Endothelial cell of umbilical vein (primary cell): ENCODE measurements around the gene CD47. TPM values are rescaled to one million over a fixed set of nuclear protein-coding genes. Genes with fewer than 3 reads are reported as not detected.

Experiments
- BruUV-seq: library from RNA; stranded (reverse); fragments of 400-500 nt; replicated peaks from 2 replicates; lab custom pipeline; 2021; lab: Mats Ljungman, UMichigan
- CTCF ChIA-PET: fragments of 300-600, 350-600 bp; sonication (Branson Sonifier 250); formaldehyde crosslinking; loops from one replicate; lab custom pipeline; 2021; ENCODE audit warnings: antibody characterized with exemption, inconsistent platforms; lab: Charles Lee
- POLR2A ChIA-PET: fragments of 300-600, 350-600 bp; sonication (Branson Sonifier 250); formaldehyde crosslinking; loops from one replicate; lab custom pipeline; 2021; ENCODE audit warnings: antibody characterized with exemption, inconsistent platforms; lab: Charles Lee
- DNase-seq: peaks from one replicate; pipeline ENCODE4 v3.0.0-alpha.2; 2011; ENCODE audit warnings: low read depth, low spot score
- FAIRE-seq: peaks from 2 replicates; lab custom pipeline; 2011; peaks lifted over from hg19 to GRCh38; lab: Jason Lieb, UNC
- H2AFZ ChIP-seq: 2 replicates; pipeline ENCODE4 v1.6.0; 2012; ENCODE audit warnings: low read depth, low read length, control low read depth, inconsistent platforms
- H3K27ac ChIP-seq: 2 replicates; pipeline ENCODE4 v1.5.1; 2011; ENCODE audit warnings: low read depth, mild to moderate bottlenecking, control low read depth, low read length, moderate library complexity; ENCODE audit not compliant: insufficient read depth
- H3K27me3 ChIP-seq, 2 experiments: 2 replicates each; pipeline versions ENCODE4 v1.6.0 to v1.6.1; 2011; ENCODE audit warnings: low read length in 2 of 2, mixed read lengths in 1 of 2; ENCODE audit not compliant: control insufficient read depth in 2 of 2, insufficient read depth in 2 of 2
- H3K36me3 ChIP-seq, 2 experiments: 2 replicates in 1 of 2; 3 replicates in 1 of 2; pipeline ENCODE4 v1.5.1; 2011; ENCODE audit warnings: low read length in 2 of 2, mild to moderate bottlenecking in 1 of 2, moderate library complexity in 1 of 2; ENCODE audit not compliant: control insufficient read depth in 2 of 2, insufficient read depth in 2 of 2; ENCODE audit errors: extremely low read depth in 1 of 2
- H3K4me1 ChIP-seq: 3 replicates; pipeline ENCODE4 v1.5.1; 2011; ENCODE audit warnings: mild to moderate bottlenecking, low read length; ENCODE audit not compliant: control insufficient read depth, insufficient read depth; ENCODE audit errors: extremely low read depth
- H3K4me2 ChIP-seq: 2 replicates; pipeline ENCODE4 v1.6.1; 2011; ENCODE audit warnings: low read length, control low read depth, mixed read lengths; ENCODE audit not compliant: insufficient read depth
- H3K4me3 ChIP-seq, 3 experiments: fragments of 200-600 bp in 1 of 3; sonication (generic), shearing (Covaris generic) in 1 of 3; replicated peaks in 1 of 3; 2 replicates each; pipeline ENCODE4 v1.5.1; 2011 to 2016; ENCODE audit warnings: control low read depth in 3 of 3, low read length in 3 of 3, mild to moderate bottlenecking in 2 of 3, inconsistent platforms in 1 of 3, low read depth in 1 of 3, moderate library complexity in 1 of 3; ENCODE audit not compliant: insufficient read depth in 1 of 3
- H3K79me2 ChIP-seq: 2 replicates; pipeline ENCODE4 v1.6.0; 2012; ENCODE audit warnings: low read length, inconsistent platforms; ENCODE audit not compliant: control insufficient read depth, insufficient read depth
- H3K9ac ChIP-seq: replicated peaks from 2 replicates; pipeline ENCODE3; 2011; ENCODE audit warnings: low read length, control low read depth; ENCODE audit not compliant: insufficient read depth; ENCODE audit errors: extremely low read depth
- H3K9me1 ChIP-seq: replicated peaks from 3 replicates; pipeline ENCODE4 v1.6.0; 2011; ENCODE audit warnings: mild to moderate bottlenecking, low read length; ENCODE audit not compliant: control insufficient read depth, insufficient read depth; ENCODE audit errors: extremely low read depth
- H3K9me3 ChIP-seq: replicated peaks from 2 replicates; pipeline ENCODE4 v1.5.1; 2012; ENCODE audit warnings: low read length, inconsistent platforms; ENCODE audit not compliant: control insufficient read depth, insufficient read depth
- H4K20me1 ChIP-seq: replicated peaks from 2 replicates; pipeline ENCODE3; 2011; ENCODE audit warnings: mild to moderate bottlenecking, low read length; ENCODE audit not compliant: control insufficient read depth, insufficient read depth; ENCODE audit errors: extremely low read depth
- EZH2 ChIP-seq: IDR thresholded peaks from 2 replicates; pipeline ENCODE4 v1.6.1; 2012; ENCODE audit warnings: borderline replicate concordance, low read depth, mild to moderate bottlenecking, moderate library complexity, low read length, inconsistent platforms; ENCODE audit not compliant: severe bottlenecking
- GATA2 ChIP-seq: IDR thresholded peaks from 2 replicates; pipeline ENCODE4 v1.7.0; 2011; ENCODE audit warnings: low read depth, mild to moderate bottlenecking, moderate library complexity, mixed read lengths, low read length; ENCODE audit not compliant: insufficient read length, insufficient read depth
- JUN ChIP-seq: IDR thresholded peaks from 2 replicates; pipeline ENCODE4 v1.6.1; 2011; ENCODE audit warnings: borderline replicate concordance, low read depth; ENCODE audit not compliant: insufficient read length, insufficient read depth
- MYC ChIP-seq: IDR thresholded peaks from one replicate; pipeline ENCODE4 v1.6.1; 2011; ENCODE audit warnings: mild to moderate bottlenecking, low read depth, low read length
- POLR2A ChIP-seq: IDR thresholded peaks from 2 replicates; pipeline ENCODE4 v1.6.1; 2012; ENCODE audit warnings: low read depth, mild to moderate bottlenecking, control low read depth, low read length
- POLR2AphosphoS5 ChIP-seq: IDR thresholded peaks from 2 replicates; pipeline ENCODE4 v1.6.1; 2012; ENCODE audit warnings: low read depth, mild to moderate bottlenecking, control low read depth, low read length, moderate library complexity; ENCODE audit not compliant: insufficient read depth
- dilution Hi-C: fragments of 300-500 bp; cut with MboI; formaldehyde crosslinking; loops from one replicate; pipeline ENCODE4 v1.15.0; 2019; ENCODE audit warnings: low sequenced_read_pairs; ENCODE audit not compliant: extremely low pct_ligation_motif_present
- intact Hi-C: fragments of 100-400 bp; cut with micrococcal nuclease; formaldehyde crosslinking; loops from one replicate; pipeline ENCODE4 v1.10.0; 2022
- polyA plus RNA-seq, 4 experiments: library from polyadenylated mRNA; depleted of rRNA in 3 of 4; stranded (reverse) in 3 of 4; unstranded in 1 of 4; fragments of >200 nt; gene quantifications; 2 replicates each; pipeline versions ENCODE4 v1.2.1 to v1.2.3, GENCODE V29; 2011 to 2012; ENCODE audit warnings: missing spikeins in 1 of 4
- total RNA-seq: library from RNA; stranded (reverse); gene quantifications from 2 replicates; pipeline ENCODE4 v1.2.3, GENCODE V29; 2021
- TF ChIP-seq, protein P1 (sequence below): IDR thresholded peaks from 2 replicates; pipeline ENCODE4 v1.6.1; 2011; ENCODE audit not compliant: insufficient read depth, insufficient read length
- TF ChIP-seq, protein P2 (sequence below), 2 donors: IDR thresholded peaks; 1 replicate in 1 of 2; 2 replicates in 1 of 2; pipeline ENCODE4 v1.5.1; 2011; ENCODE audit warnings: low read length in 2 of 2, mild to moderate bottlenecking in 2 of 2, moderate library complexity in 2 of 2, control low read depth in 1 of 2, inconsistent platforms in 1 of 2, low read depth in 1 of 2; ENCODE audit not compliant: insufficient read depth in 1 of 2; ENCODE audit errors: extremely low read depth in 1 of 2

CD47 gene
- total and polyA plus RNA-seq, 2 donors (not counting 3 experiments of a cell fraction or from before 2014, with no cell fraction given) = 29.3 to 32.2 TPM

DNA sequence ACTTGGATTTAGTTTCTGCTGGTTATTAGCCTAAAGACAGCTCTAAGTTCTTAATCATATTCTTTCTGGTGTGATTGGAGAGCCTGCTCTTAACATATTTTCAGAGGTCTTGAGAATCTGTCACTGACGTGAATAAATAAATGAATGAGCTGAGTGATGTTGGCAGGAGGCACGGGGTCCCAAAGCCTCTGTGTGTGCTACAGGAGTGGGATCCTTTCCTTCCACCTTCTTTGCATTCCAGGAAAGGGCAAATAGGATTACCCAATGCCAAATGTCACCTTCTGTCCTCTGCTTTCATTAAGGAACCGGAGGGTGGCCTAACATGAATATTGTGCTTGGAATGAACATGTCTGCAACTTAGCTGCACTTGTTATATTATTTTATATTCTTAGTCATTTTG lies 53.1 kb downstream of the CD47 start:
- Histone ChIP-seq H4K20me1 (no peaks in the 10 kb centered on the region), H3K9me3 (no peaks in the 10 kb centered on the region), H3K27me3 (no peaks in the 10 kb centered on the region), H3K4me1 (peaks cover 21% of the 10 kb centered on the region), H2AFZ (no peak overlapping the region), H3K79me2 (no peaks in the 10 kb centered on the region), H3K4me3 (no peak overlapping the region), H3K36me3 (no peaks in the 10 kb centered on the region), H3K27ac (no peak overlapping the region), H3K9me1 (no peaks in the 10 kb centered on the region), H3K9ac (no peak overlapping the region), H3K4me2 (no peak overlapping the region)
- FAIRE-seq (no peak), DNase-seq (no peak)
- dilution Hi-C loops (no loop called here), intact Hi-C loops (loop anchor here (5.0 kb wide), 1 partner anchor 185 kb away; the partner anchor contains the start of gene IFT57)
- POLR2A ChIA-PET = no interaction called here
- CTCF ChIA-PET = interaction anchor here (0.7 to 1.4 kb wide), 4 partner anchors 10 to 440 kb away, joined by 3 to 5 read pairs (median 3); no protein-coding TSS in a partner anchor
- TF ChIP-seq MYC = no peak
- TF ChIP-seq POLR2AphosphoS5 = no peak
- no peak for TF ChIP-seq GATA2
- TF ChIP-seq JUN = no peak
- no peak for TF ChIP-seq POLR2A
- no peak for TF ChIP-seq EZH2
- TF ChIP-seq, protein P1, sequence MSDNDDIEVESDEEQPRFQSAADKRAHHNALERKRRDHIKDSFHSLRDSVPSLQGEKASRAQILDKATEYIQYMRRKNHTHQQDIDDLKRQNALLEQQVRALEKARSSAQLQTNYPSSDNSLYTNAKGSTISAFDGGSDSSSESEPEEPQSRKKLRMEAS = no peak
- TF ChIP-seq, protein P2, sequence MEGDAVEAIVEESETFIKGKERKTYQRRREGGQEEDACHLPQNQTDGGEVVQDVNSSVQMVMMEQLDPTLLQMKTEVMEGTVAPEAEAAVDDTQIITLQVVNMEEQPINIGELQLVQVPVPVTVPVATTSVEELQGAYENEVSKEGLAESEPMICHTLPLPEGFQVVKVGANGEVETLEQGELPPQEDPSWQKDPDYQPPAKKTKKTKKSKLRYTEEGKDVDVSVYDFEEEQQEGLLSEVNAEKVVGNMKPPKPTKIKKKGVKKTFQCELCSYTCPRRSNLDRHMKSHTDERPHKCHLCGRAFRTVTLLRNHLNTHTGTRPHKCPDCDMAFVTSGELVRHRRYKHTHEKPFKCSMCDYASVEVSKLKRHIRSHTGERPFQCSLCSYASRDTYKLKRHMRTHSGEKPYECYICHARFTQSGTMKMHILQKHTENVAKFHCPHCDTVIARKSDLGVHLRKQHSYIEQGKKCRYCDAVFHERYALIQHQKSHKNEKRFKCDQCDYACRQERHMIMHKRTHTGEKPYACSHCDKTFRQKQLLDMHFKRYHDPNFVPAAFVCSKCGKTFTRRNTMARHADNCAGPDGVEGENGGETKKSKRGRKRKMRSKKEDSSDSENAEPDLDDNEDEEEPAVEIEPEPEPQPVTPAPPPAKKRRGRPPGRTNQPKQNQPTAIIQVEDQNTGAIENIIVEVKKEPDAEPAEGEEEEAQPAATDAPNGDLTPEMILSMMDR (IDR thresholded peaks at IDR 0.05; ENCODE audit: extremely low read depth in 1 of 2, insufficient read depth in 1 of 2, low read depth in 1 of 2, low read length in 2 of 2) = no peak
- no TSS peak for BruUV-seq
